Heart left ventricle (tissue), 13 donors: ENCODE data around the gene MICAL2.
A peak's percentile ranks its signal among the peaks of the same experiment; 100 is the strongest.

ENCODE experiments used
- POLR2A ChIP-seq, 2 donors: fragments of 450-650 bp; IDR thresholded peaks; one replicate each; pipeline ENCODE4 v1.6.1; 2017; ENCODE audit warnings: antibody characterized with exemption in 2 of 2, mild to moderate bottlenecking in 2 of 2, moderate library complexity in 2 of 2
- TF ChIP-seq, protein P1 (sequence below), 12 donors: fragments of 200-600 bp; sonication (generic) in 4 of 12; IDR thresholded peaks; one replicate each; pipeline versions ENCODE4 v1.5.0 to v1.8.0; 2018 to 2022; ENCODE audit warnings: antibody characterized with exemption in 12 of 12, mild to moderate bottlenecking in 5 of 12
- donor health status: ischemic (EF 13 %, LVEDD 7.1; RV severe dilation, severe dysfunction).
- donor health status: DM: no; HTN: yes; CAD: no.
- donor health status: DM: no; HTN: no; CAD: no.
- donor health status: ischemic (EF 25% LVEDD 6.9; RV normal size, moderate dysfunction).
- donor health status: ischemic (EF 25% LVEDD 5.7; RV mildly dilated, moderate dysfunction).
- donor health status: ischemic (EF 35%, LVEDD 5.7; RV mildly dilated, moderate dysfunction).
- donor health status: nonischemic (EF 11% LVEDD 7.7; RV severe dilation, severe dysfunction).
- donor health status: DM: yes; HTN: yes; CAD: no.
- donor health status: PGD.
- donor health status: ischemic (EF 29% LVEDD 5.4; RV normal size, mild dysfunction).
- donor health status: nonischemic (EF 23%, LVEDD 6.1; RV moderate dilation, normal function).

DNA sequence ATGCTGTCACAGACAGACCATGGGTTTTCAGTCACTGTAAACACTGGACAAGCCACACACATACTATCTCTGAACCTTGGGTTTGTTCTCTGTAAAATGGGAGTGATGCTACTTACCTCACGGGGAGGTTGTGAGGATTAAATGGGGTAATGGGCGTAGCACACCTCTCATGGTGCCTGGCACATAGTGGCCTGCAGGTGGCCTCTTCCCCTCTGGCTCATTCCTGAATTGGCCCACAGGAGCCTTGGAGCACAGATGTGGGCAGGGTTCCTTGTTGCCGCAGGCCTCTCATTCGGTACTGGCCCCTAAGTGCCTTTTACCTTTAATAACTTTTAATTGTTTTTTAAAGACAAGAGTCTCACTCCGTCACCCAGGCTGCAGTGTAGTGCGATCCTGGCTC, 11.7 kb downstream of the MICAL2 start:
- TF ChIP-seq, protein P1, sequence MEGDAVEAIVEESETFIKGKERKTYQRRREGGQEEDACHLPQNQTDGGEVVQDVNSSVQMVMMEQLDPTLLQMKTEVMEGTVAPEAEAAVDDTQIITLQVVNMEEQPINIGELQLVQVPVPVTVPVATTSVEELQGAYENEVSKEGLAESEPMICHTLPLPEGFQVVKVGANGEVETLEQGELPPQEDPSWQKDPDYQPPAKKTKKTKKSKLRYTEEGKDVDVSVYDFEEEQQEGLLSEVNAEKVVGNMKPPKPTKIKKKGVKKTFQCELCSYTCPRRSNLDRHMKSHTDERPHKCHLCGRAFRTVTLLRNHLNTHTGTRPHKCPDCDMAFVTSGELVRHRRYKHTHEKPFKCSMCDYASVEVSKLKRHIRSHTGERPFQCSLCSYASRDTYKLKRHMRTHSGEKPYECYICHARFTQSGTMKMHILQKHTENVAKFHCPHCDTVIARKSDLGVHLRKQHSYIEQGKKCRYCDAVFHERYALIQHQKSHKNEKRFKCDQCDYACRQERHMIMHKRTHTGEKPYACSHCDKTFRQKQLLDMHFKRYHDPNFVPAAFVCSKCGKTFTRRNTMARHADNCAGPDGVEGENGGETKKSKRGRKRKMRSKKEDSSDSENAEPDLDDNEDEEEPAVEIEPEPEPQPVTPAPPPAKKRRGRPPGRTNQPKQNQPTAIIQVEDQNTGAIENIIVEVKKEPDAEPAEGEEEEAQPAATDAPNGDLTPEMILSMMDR (IDR thresholded peaks at IDR 0.05), result peak in 11 of 12 donors; percentile 9 to 41 (median 33)
- TF ChIP-seq POLR2A (IDR thresholded peaks at IDR 0.05), result no peak
